Suprapubic skin (tissue), 4 donors: ENCODE results near the gene ZBTB20. TPM values are rescaled to one million over a fixed set of nuclear protein-coding genes. Genes with fewer than 3 reads are reported as not detected.

Experiments used
- DNase-seq, 2 donors: peaks; one replicate each; pipeline ENCODE4 v3.0.0-alpha.2; 2019; ENCODE audit warnings: low spot score in 2 of 2
- H3K27ac ChIP-seq: fragments of 200-600 bp; sonication (generic); one replicate; pipeline ENCODE4 v1.5.1; 2019
- H3K27me3 ChIP-seq: fragments of 200-600 bp; sonication (generic); one replicate; pipeline ENCODE4 v1.5.1; 2019
- H3K36me3 ChIP-seq: fragments of 200-600 bp; sonication (generic); one replicate; pipeline ENCODE4 v1.5.1; 2019
- H3K4me1 ChIP-seq: fragments of 200-600 bp; sonication (generic); one replicate; pipeline ENCODE4 v1.5.1; 2019
- H3K4me3 ChIP-seq: fragments of 200-600 bp; sonication (generic); one replicate; pipeline ENCODE4 v1.5.1; 2019; ENCODE audit warnings: mild to moderate bottlenecking
- H3K9me3 ChIP-seq: fragments of 200-600 bp; sonication (generic); one replicate; pipeline ENCODE4 v1.5.1; 2019
- EP300 ChIP-seq: sonication (generic); formaldehyde crosslinking; IDR thresholded peaks from one replicate; pipeline ENCODE4 v1.6.1; 2017; ENCODE audit warnings: antibody characterized with exemption
- POLR2A ChIP-seq, 2 donors: fragments of 450-650 bp; IDR thresholded peaks; one replicate each; pipeline ENCODE4 v1.6.1; 2017; ENCODE audit warnings: antibody characterized with exemption in 2 of 2, mild to moderate bottlenecking in 2 of 2, moderate library complexity in 2 of 2
- POLR2AphosphoS5 ChIP-seq, 3 donors: sonication (generic); formaldehyde crosslinking; IDR thresholded peaks; one replicate each; pipeline ENCODE4 v1.6.1; 2017; ENCODE audit warnings: antibody characterized with exemption in 3 of 3
- WGBS: methylation state at CpG from one replicate; pipeline ENCODE4 v1.1.5; 2018; 5-methylcytosine and 5-hydroxymethylcytosine counted together
- total RNA-seq, 4 donors: library from RNA; depleted of rRNA; stranded (reverse); fragments of >200 nt; gene quantifications; one replicate each; pipeline ENCODE4 v1.1.0, GENCODE V29; 2016
- TF ChIP-seq, protein P1 (sequence below), 2 donors: fragments of 200-600 bp in 1 of 2; fragments of 450-650 bp in 1 of 2; sonication (generic) in 1 of 2; IDR thresholded peaks; one replicate each; pipeline ENCODE4 v1.5.1; 2016 to 2019; ENCODE audit warnings: antibody characterized with exemption in 2 of 2, mild to moderate bottlenecking in 1 of 2, moderate library complexity in 1 of 2

The ZBTB20 gene
- total RNA-seq, 4 donors from 2014 or later = 23.6 to 77.2 (median 39.4) TPM

DNA sequence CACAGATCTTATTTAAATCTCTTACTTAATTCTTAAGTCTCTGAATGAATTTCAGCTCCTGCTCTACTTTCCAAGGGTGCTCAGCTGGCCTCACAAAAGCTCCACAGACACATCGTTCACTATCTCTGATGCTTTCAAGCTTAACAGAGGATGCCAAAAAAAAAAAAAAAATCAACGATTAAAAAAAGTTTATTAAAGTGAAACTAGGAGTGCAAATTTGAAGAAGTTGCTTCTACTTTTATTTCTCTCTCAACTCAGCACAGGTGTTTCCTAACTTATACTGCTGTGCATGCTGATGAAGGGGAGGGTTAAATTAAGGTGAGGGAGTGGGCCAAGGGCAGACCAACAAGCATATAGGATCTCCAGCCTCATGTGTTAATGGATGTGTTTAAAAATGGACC is 696.0 kb downstream of the ZBTB20 start:
- H3K27ac ChIP-seq = peak overlapping the region; percentile 70
- peaks cover 39% of the 10 kb centered on the region for H3K4me1 ChIP-seq
- H3K36me3 ChIP-seq = no peaks in the 10 kb centered on the region
- H3K4me3 ChIP-seq = peak overlapping the region; percentile 25
- WGBS = 14% methylated on average over 2 of the region's 2 CpGs
- H3K9me3 ChIP-seq = no peaks in the 10 kb centered on the region
- no peak for TF ChIP-seq POLR2AphosphoS5 (IDR thresholded peaks at IDR 0.05)
- TF ChIP-seq, protein P1, sequence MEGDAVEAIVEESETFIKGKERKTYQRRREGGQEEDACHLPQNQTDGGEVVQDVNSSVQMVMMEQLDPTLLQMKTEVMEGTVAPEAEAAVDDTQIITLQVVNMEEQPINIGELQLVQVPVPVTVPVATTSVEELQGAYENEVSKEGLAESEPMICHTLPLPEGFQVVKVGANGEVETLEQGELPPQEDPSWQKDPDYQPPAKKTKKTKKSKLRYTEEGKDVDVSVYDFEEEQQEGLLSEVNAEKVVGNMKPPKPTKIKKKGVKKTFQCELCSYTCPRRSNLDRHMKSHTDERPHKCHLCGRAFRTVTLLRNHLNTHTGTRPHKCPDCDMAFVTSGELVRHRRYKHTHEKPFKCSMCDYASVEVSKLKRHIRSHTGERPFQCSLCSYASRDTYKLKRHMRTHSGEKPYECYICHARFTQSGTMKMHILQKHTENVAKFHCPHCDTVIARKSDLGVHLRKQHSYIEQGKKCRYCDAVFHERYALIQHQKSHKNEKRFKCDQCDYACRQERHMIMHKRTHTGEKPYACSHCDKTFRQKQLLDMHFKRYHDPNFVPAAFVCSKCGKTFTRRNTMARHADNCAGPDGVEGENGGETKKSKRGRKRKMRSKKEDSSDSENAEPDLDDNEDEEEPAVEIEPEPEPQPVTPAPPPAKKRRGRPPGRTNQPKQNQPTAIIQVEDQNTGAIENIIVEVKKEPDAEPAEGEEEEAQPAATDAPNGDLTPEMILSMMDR (IDR thresholded peaks at IDR 0.05) = no peak
- TF ChIP-seq POLR2A (IDR thresholded peaks at IDR 0.05) = no peak
- TF ChIP-seq EP300 = no peak
- no peak for DNase-seq
- H3K27me3 ChIP-seq = no peaks in the 10 kb centered on the region

DNA sequence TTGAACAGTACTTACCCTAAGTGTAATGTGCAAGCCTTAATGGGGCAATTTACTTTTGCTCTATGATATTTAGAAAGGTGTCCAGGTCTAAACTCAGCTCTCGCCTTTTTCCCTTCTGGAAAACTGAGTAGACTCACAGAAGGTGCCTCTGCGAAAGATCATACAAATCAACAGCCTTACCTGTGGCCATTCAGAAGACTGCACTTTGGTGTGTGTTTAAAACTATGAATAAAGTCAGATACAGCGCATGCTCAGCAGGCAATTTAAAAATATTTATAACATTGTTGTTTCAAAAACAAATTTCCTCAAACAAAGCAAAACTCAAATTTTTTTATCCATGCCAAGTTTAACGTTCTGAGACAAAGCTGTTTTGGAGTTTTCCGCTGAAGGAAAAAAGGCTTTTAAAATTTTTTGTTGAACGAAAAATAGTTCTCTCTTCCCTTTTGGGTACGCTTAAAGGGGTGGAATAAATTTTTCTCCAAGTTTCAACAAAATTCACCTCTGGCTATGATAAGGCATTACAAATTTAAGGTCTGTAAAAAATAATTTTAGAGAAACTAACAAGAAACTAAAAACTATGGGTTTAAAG is 697.0 kb downstream of the ZBTB20 start:
- H3K4me3 ChIP-seq = no peak overlapping the region
- H3K9me3 ChIP-seq = no peaks in the 10 kb centered on the region
- TF ChIP-seq, protein P1 (IDR thresholded peaks at IDR 0.05) = no peak
- TF ChIP-seq EP300 (no peak), POLR2A (IDR thresholded peaks at IDR 0.05) (no peak), POLR2AphosphoS5 (IDR thresholded peaks at IDR 0.05) (no peak)
- WGBS = 73% methylated on average over 7 of the region's 7 CpGs
- DNase-seq = no peak
- H3K27me3 ChIP-seq = no peaks in the 10 kb centered on the region
- peaks cover 34% of the 10 kb centered on the region for H3K4me1 ChIP-seq
- H3K27ac ChIP-seq = peak overlapping the region; percentile 34
- H3K36me3 ChIP-seq = no peaks in the 10 kb centered on the region

DNA sequence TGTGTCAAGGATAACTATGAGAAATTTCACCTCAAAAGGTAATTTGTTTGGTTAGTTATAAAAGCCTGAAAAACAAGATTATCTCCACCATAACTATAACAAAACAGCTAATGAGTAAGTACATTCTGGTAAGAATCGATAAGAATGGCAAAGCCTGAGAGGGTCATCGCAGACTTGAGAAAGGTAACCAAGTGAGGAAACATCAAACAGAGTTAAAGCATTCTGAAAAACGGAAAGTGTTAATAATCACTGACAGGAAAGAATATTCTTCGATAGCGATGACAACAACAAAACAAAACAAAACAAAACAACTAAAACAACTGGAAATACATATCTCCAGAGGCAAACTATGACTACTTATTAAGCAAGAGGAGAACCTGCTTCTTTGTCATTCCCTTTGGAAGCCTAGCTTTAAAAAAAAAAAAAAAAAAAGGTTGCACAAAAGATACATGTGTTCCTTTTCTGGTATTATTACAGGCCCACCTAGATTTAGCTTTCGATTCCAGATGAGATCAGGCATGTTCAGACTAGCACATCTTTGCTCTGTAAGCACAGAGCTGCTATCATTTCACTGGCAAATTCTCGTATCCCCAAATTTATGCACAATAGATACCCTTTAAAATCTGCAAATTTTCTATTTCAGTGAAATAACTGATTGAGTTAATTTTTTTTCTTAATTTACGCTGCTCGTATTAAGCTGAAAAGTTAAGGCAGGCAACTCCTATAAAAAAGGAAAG is 697.6 kb downstream of the ZBTB20 start:
- 59% methylated on average over 9 of the region's 9 CpGs for WGBS
- no peaks in the 10 kb centered on the region for H3K36me3 ChIP-seq
- no peak overlapping the region for H3K4me3 ChIP-seq
- peaks cover 27% of the 10 kb centered on the region for H3K4me1 ChIP-seq
- TF ChIP-seq, protein P1 (IDR thresholded peaks at IDR 0.05) = no peak
- TF ChIP-seq EP300 (no peak), POLR2A (IDR thresholded peaks at IDR 0.05) (no peak), POLR2AphosphoS5 (IDR thresholded peaks at IDR 0.05) (no peak)
- no peaks in the 10 kb centered on the region for H3K27me3 ChIP-seq
- no peak for DNase-seq
- no peaks in the 10 kb centered on the region for H3K9me3 ChIP-seq
- H3K27ac ChIP-seq = peak overlapping the region; percentile 34

DNA sequence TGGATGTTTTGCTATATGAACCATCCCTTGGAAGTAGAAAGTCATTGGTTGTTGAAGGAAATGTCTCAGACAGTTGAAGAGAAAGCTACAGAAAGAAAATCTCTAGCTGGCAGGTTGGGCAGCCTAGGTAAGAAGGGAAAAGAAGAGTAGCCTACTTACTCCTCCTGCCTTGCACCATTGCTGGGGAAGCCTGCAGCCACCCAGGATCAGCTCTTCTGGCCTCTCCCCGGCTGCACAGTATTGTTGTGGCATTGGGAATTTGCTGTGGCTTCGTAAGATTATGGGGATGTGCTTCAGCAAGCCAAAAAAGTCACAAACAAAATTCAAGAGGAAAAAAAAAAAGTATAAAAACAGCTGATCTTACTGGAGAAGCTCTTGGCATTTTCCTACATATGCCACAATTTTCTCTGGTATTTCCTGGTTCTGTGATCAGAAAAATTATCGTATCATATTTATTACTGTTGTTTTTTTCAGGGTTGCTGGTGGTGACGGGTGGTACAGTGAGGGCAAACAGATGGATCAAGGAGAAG is 699.1 kb downstream of the ZBTB20 start:
- 76% methylated on average over 4 of the region's 4 CpGs for WGBS
- DNase-seq = no peak
- Histone ChIP-seq H3K36me3 (no peaks in the 10 kb centered on the region), H3K4me1 (peaks cover 25% of the 10 kb centered on the region), H3K9me3 (no peaks in the 10 kb centered on the region), H3K4me3 (no peak overlapping the region), H3K27ac (no peak overlapping the region), H3K27me3 (no peaks in the 10 kb centered on the region)
- TF ChIP-seq POLR2A (IDR thresholded peaks at IDR 0.05) (no peak), EP300 (no peak), POLR2AphosphoS5 (IDR thresholded peaks at IDR 0.05) (no peak)
- TF ChIP-seq, protein P1 (IDR thresholded peaks at IDR 0.05) = no peak

DNA sequence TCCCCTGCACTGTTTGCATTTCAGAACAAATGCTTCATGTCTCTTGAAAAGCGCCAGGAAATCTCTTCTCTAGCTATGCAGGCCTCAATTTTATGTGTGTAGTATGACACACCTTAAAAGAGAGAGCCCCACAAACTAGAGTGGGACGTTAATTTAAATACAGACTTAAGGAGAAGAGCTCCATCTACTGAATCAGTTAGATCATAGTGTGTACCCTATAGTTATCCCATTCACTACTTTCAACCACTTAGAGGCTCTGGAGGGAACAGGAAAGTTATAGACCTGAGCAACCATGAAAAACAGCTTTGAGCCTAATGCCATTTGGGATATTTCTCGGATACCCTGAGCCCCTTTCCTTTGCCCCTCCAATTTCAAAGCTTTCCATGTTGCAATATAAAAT is 699.5 kb downstream of the ZBTB20 start:
- no peak overlapping the region for H3K27ac ChIP-seq
- H3K4me1 ChIP-seq = peaks cover 28% of the 10 kb centered on the region

More for the DNA sequence above, 699.5 kb downstream of the ZBTB20 start:
- H3K27me3 ChIP-seq = no peaks in the 10 kb centered on the region
- 87% methylated on average over 3 of the region's 3 CpGs for WGBS
- no peak for TF ChIP-seq EP300
- TF ChIP-seq, protein P1 (IDR thresholded peaks at IDR 0.05) = no peak
- TF ChIP-seq POLR2AphosphoS5 (IDR thresholded peaks at IDR 0.05) = no peak
- no peak for TF ChIP-seq POLR2A (IDR thresholded peaks at IDR 0.05)
- H3K9me3 ChIP-seq = no peaks in the 10 kb centered on the region
- no peak for DNase-seq
- H3K36me3 ChIP-seq = no peaks in the 10 kb centered on the region
- H3K4me3 ChIP-seq = no peak overlapping the region
